OCI-LY3 (cell line): Measurements from ENCODE around the gene CRYBG1.

ENCODE experiments used
- EZH2phosphoT487 ChIP-seq: fragments of 200-600 bp; shearing (Covaris generic); IDR thresholded peaks from 2 replicates; pipeline ENCODE4 v1.6.1; 2018; ENCODE audit warnings: antibody characterized with exemption, mixed run types, low read depth
- TF ChIP-seq, protein P1 (sequence below): fragments of 200-600, 300-600 bp; sonication (generic); IDR thresholded peaks from 2 replicates; pipeline ENCODE4 v1.5.1; 2014; ENCODE audit warnings: antibody characterized with exemption, low read length, low read depth

GRCh38 chr6:106612671-106613416 is 252.3 kb downstream of the CRYBG1 start:
- TF ChIP-seq, protein P1, sequence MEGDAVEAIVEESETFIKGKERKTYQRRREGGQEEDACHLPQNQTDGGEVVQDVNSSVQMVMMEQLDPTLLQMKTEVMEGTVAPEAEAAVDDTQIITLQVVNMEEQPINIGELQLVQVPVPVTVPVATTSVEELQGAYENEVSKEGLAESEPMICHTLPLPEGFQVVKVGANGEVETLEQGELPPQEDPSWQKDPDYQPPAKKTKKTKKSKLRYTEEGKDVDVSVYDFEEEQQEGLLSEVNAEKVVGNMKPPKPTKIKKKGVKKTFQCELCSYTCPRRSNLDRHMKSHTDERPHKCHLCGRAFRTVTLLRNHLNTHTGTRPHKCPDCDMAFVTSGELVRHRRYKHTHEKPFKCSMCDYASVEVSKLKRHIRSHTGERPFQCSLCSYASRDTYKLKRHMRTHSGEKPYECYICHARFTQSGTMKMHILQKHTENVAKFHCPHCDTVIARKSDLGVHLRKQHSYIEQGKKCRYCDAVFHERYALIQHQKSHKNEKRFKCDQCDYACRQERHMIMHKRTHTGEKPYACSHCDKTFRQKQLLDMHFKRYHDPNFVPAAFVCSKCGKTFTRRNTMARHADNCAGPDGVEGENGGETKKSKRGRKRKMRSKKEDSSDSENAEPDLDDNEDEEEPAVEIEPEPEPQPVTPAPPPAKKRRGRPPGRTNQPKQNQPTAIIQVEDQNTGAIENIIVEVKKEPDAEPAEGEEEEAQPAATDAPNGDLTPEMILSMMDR = no peak
- TF ChIP-seq EZH2phosphoT487 = no peak
